Astrocyte (in vitro differentiated cells and primary cell): ENCODE results near the gene TRMT11.

Source experiments
- EZH2 ChIP-seq: IDR thresholded peaks from 2 replicates; pipeline ENCODE4 v1.6.1; 2012; ENCODE audit warnings: mild to moderate bottlenecking, low read length, inconsistent platforms; ENCODE audit not compliant: insufficient read depth
- TF ChIP-seq, protein P1 (sequence below): IDR thresholded peaks from 2 replicates; pipeline ENCODE4 v1.5.1; 2011; ENCODE audit warnings: low read depth, mild to moderate bottlenecking, inconsistent platforms, low read length, moderate library complexity; ENCODE audit not compliant: insufficient read depth

DNA sequence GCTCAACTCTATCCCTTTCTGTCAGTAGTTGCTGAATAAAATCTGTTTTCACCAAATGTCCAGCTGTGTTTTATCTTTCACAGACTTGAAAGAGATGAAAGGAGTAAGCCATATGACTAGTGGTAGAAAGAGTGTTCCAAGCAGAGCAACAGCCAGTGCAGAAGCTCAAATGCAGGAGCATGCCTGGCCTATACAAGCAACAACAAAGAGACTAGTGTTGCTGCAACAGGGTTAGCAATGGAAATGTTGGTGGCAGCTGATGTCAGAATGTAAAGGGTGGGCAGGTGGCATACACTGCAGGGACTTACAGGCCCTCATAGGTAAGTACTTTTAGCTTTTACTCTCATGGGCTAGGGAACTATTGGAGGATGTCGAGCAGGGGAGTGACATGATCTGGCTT, 35.0 kb upstream of the TRMT11 start:
- TF ChIP-seq, protein P1, sequence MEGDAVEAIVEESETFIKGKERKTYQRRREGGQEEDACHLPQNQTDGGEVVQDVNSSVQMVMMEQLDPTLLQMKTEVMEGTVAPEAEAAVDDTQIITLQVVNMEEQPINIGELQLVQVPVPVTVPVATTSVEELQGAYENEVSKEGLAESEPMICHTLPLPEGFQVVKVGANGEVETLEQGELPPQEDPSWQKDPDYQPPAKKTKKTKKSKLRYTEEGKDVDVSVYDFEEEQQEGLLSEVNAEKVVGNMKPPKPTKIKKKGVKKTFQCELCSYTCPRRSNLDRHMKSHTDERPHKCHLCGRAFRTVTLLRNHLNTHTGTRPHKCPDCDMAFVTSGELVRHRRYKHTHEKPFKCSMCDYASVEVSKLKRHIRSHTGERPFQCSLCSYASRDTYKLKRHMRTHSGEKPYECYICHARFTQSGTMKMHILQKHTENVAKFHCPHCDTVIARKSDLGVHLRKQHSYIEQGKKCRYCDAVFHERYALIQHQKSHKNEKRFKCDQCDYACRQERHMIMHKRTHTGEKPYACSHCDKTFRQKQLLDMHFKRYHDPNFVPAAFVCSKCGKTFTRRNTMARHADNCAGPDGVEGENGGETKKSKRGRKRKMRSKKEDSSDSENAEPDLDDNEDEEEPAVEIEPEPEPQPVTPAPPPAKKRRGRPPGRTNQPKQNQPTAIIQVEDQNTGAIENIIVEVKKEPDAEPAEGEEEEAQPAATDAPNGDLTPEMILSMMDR = no peak
- TF ChIP-seq EZH2 = no peak
